Tibial nerve (tissue), 4 donors: Measurements from ENCODE around the gene ZDHHC9.

Source experiments
- EP300 ChIP-seq, 2 donors: sonication (generic); formaldehyde crosslinking; IDR thresholded peaks; one replicate each; pipeline ENCODE4 v1.6.1; 2017; ENCODE audit warnings: antibody characterized with exemption in 2 of 2, mild to moderate bottlenecking in 1 of 2
- POLR2A ChIP-seq, 2 donors: fragments of 450-650 bp; IDR thresholded peaks; one replicate each; pipeline ENCODE4 v1.6.1; 2017; ENCODE audit warnings: antibody characterized with exemption in 2 of 2, mild to moderate bottlenecking in 2 of 2, moderate library complexity in 2 of 2
- TF ChIP-seq, protein P1 (sequence below), 5 experiments: fragments of 200-600 bp in 3 of 5; fragments of 450-650 bp in 2 of 5; sonication (generic) in 3 of 5; IDR thresholded peaks; one replicate each; pipeline ENCODE4 v1.5.1; 2016 to 2019; ENCODE audit warnings: antibody characterized with exemption in 5 of 5, mild to moderate bottlenecking in 3 of 5, moderate library complexity in 2 of 5

DNA sequence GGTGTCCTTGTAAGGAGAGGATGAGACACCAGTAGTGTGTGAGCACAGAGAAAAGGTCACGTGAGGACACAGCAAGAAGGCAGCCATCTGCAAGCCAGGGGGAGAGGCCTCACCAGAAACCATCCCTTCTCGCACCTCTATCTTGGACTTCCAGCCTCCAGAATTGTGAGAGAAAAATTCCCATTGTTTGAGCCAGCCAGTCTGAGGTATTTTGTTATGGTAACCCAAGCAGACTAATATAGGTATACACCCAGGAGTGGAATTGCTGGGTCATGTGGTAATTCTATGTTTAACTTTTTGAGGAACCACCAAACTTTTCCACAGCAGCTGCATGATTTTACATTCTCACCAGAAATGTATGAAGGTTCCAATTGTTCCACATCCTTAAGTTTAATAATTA, 25.6 kb downstream of the ZDHHC9 start:
- TF ChIP-seq, protein P1, sequence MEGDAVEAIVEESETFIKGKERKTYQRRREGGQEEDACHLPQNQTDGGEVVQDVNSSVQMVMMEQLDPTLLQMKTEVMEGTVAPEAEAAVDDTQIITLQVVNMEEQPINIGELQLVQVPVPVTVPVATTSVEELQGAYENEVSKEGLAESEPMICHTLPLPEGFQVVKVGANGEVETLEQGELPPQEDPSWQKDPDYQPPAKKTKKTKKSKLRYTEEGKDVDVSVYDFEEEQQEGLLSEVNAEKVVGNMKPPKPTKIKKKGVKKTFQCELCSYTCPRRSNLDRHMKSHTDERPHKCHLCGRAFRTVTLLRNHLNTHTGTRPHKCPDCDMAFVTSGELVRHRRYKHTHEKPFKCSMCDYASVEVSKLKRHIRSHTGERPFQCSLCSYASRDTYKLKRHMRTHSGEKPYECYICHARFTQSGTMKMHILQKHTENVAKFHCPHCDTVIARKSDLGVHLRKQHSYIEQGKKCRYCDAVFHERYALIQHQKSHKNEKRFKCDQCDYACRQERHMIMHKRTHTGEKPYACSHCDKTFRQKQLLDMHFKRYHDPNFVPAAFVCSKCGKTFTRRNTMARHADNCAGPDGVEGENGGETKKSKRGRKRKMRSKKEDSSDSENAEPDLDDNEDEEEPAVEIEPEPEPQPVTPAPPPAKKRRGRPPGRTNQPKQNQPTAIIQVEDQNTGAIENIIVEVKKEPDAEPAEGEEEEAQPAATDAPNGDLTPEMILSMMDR (IDR thresholded peaks at IDR 0.05), result no peak
- TF ChIP-seq EP300 (IDR thresholded peaks at IDR 0.05), result no peak
- no peak for TF ChIP-seq POLR2A (IDR thresholded peaks at IDR 0.05)
